Effector memory CD8-positive, alpha-beta T cell (primary cell): ENCODE measurements around the gene DIP2C.
A peak's percentile ranks its signal among the peaks of the same experiment; 100 is the strongest.
"Not testable (repeated sequence)": the region's sequence is repeated elsewhere in the genome, so short reads cannot be mapped to it uniquely, and the experiment has no call there.

Source experiments
- ATAC-seq: fragments of 150-1000 bp; cut with Tn5 transposase; replicated peaks from 2 replicates; pipeline ENCODE4 v1.10.0; 2021; ENCODE audit warnings: mild to moderate bottlenecking, moderate library complexity
- DNase-seq, 3 experiments: peaks; one replicate each; pipeline ENCODE4 v3.0.0; 2021
- H3K27ac Mint-ChIP-seq, 2 donors: one replicate each; pipeline ENCODE4 v1.8.0; 2022; ENCODE audit warnings: mild to moderate bottlenecking in 2 of 2, mixed read lengths in 2 of 2, moderate library complexity in 2 of 2
- H3K27me3 Mint-ChIP-seq, 2 donors: one replicate each; pipeline ENCODE4 v1.8.0; 2022; ENCODE audit warnings: mixed read lengths in 2 of 2
- H3K36me3 Mint-ChIP-seq: one replicate; pipeline ENCODE4 v1.8.0; 2022; ENCODE audit warnings: mild to moderate bottlenecking, moderate library complexity, mixed read lengths; ENCODE audit not compliant: insufficient read depth
- H3K4me1 Mint-ChIP-seq, 2 donors: one replicate each; pipeline ENCODE4 v1.8.0; 2022; ENCODE audit warnings: low read depth in 2 of 2, mixed read lengths in 2 of 2
- H3K4me3 Mint-ChIP-seq, 2 donors: one replicate each; pipeline ENCODE4 v1.8.0; 2022; ENCODE audit warnings: mild to moderate bottlenecking in 2 of 2, mixed read lengths in 2 of 2, moderate library complexity in 2 of 2
- H3K9me3 Mint-ChIP-seq, 2 donors: one replicate each; pipeline ENCODE4 v1.8.0; 2022; ENCODE audit warnings: mixed read lengths in 2 of 2

Gene DIP2C

GRCh38 chr10:689121-689451 is 382 bp downstream of the DIP2C start:
- no peak overlapping the region for H3K4me3 Mint-ChIP-seq
- H3K27me3 Mint-ChIP-seq: peaks cover 53 to 69% of the 10 kb centered on the region in 2 donors
- ATAC-seq (no peak), DNase-seq (no peak)
- no peaks in the 10 kb centered on the region for H3K36me3 Mint-ChIP-seq
- no peak overlapping the region for H3K27ac Mint-ChIP-seq
- H3K4me1 Mint-ChIP-seq: peaks cover 0 to 5% of the 10 kb centered on the region in 2 donors
- H3K9me3 Mint-ChIP-seq: no peaks in the 10 kb centered on the region

- no peaks in the 10 kb centered on the region for H3K9me3 Mint-ChIP-seq
- H3K4me1 Mint-ChIP-seq: peaks cover 0 to 5% of the 10 kb centered on the region in 2 donors
- H3K27me3 Mint-ChIP-seq: peaks cover 49 to 67% of the 10 kb centered on the region in 2 donors
- no peak for DNase-seq
- no peak overlapping the region for H3K27ac Mint-ChIP-seq
- H3K4me3 Mint-ChIP-seq: peak overlapping the region; percentile 2 to 45
- H3K36me3 Mint-ChIP-seq: no peaks in the 10 kb centered on the region
- ATAC-seq: no peak
Observed at GRCh38 chr10:688312-689120, 952 bp downstream of the DIP2C start.

- H3K27ac Mint-ChIP-seq: no peak overlapping the region
Observed at GRCh38 chr10:687583-688311, 1.7 kb downstream of the DIP2C start.

GRCh38 chr10:686155-686931 is 3.1 kb downstream of the DIP2C start:
- Mint-ChIP-seq H3K27ac (no peak overlapping the region), H3K4me1 (peaks cover 0 to 5% of the 10 kb centered on the region in 2 donors), H3K9me3 (no peaks in the 10 kb centered on the region), H3K36me3 (no peaks in the 10 kb centered on the region), H3K4me3 (no peak overlapping the region), H3K27me3 (peaks cover 42 to 56% of the 10 kb centered on the region in 2 donors)
- ATAC-seq: no peak
- DNase-seq: no peak

More at GRCh38 chr10:687583-688311, 1.7 kb downstream of the DIP2C start:
- Mint-ChIP-seq H3K36me3 (no peaks in the 10 kb centered on the region), H3K4me1 (peaks cover 0 to 5% of the 10 kb centered on the region in 2 donors), H3K27me3 (peaks cover 51 to 67% of the 10 kb centered on the region in 2 donors), H3K9me3 (no peaks in the 10 kb centered on the region), H3K4me3 (peak overlapping the region in 1 of 2 donors; percentile 2)
- no peak for ATAC-seq
- no peak for DNase-seq

DNA sequence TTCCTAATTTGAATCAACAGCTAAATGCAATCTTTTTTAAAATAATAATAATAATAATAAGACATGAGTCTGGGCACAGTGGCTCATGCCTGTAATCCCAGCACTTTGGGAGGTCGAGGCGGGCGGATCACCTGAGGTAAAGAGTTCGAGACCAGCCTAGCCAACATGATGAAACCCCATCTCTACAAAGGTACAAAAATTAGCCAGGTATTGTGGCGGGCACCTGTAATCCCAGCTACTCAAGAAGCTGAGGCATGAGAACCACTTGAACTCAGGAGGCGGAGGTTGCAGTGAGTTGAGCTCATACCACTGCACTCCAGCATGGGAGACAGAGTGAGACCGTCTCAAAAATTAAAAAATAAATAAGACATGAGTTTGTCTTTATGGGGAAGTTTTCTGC is 3.9 kb downstream of the DIP2C start:
- H3K27me3 Mint-ChIP-seq: peaks cover 35 to 49% of the 10 kb centered on the region in 2 donors
- no peaks in the 10 kb centered on the region for H3K9me3 Mint-ChIP-seq
- H3K4me3 Mint-ChIP-seq: no peak overlapping the region
- H3K4me1 Mint-ChIP-seq: peaks cover 0 to 5% of the 10 kb centered on the region in 2 donors
- DNase-seq (no peak), ATAC-seq (no peak)
- no peaks in the 10 kb centered on the region for H3K36me3 Mint-ChIP-seq
- H3K27ac Mint-ChIP-seq: no peak overlapping the region

- ATAC-seq (no peak), DNase-seq (no peak)
- peaks cover 0 to 2% of the 10 kb centered on the region in 2 donors for H3K4me1 Mint-ChIP-seq
- no peaks in the 10 kb centered on the region for H3K9me3 Mint-ChIP-seq
- no peaks in the 10 kb centered on the region for H3K36me3 Mint-ChIP-seq
- peaks cover 27 to 51% of the 10 kb centered on the region in 2 donors for H3K27me3 Mint-ChIP-seq
- no peak overlapping the region for H3K4me3 Mint-ChIP-seq
- H3K27ac Mint-ChIP-seq: no peak overlapping the region
Observed at GRCh38 chr10:683448-684071, 5.9 kb downstream of the DIP2C start.

- H3K36me3 Mint-ChIP-seq: no peaks in the 10 kb centered on the region
- DNase-seq (no peak), ATAC-seq (no peak)
- no peak overlapping the region for H3K27ac Mint-ChIP-seq
- peaks cover 22 to 45% of the 10 kb centered on the region in 2 donors for H3K27me3 Mint-ChIP-seq
- H3K4me3 Mint-ChIP-seq: no peak overlapping the region
- H3K4me1 Mint-ChIP-seq: no peaks in the 10 kb centered on the region
- no peaks in the 10 kb centered on the region for H3K9me3 Mint-ChIP-seq
Observed at GRCh38 chr10:682931-683447, 6.5 kb downstream of the DIP2C start.

DNA sequence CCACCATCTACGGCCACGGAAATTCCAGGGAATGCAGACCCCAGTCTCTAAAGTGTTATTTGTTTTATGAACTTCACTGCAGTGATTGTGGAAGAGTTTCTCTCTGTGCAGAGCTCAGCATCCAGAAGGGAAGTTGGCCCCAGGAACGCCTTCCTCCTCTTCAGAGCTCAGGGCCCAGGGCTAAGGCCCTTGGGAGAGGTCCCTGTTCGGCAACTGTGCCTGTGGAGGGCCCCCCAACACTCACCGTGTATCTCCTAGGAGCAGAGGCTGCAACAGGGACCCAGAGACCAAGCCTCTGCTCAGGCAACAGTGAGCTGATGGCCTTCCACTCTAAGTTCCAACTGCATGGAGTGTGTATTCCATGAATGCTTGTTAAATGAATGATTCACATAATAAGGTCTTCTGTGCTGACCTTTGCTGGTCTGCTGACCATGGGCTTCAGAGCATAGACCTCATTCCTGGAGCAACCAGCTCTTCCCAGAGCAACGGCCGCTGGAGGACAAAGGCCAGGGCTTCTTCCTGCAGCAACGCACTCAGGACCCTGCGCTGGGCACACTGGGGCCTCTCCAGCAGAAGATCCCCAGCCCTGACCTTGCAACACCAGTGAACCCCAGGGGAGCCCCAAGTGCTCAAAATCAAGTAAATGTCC is 7.7 kb downstream of the DIP2C start:
- Mint-ChIP-seq H3K27ac (no peak overlapping the region), H3K36me3 (no peaks in the 10 kb centered on the region), H3K4me1 (no peaks in the 10 kb centered on the region), H3K4me3 (no peak overlapping the region), H3K27me3 (peaks cover 11 to 33% of the 10 kb centered on the region in 2 donors), H3K9me3 (no peaks in the 10 kb centered on the region)
- ATAC-seq: no peak
- no peak for DNase-seq

GRCh38 chr10:680745-681144 is 8.7 kb downstream of the DIP2C start:
- peaks cover 11 to 25% of the 10 kb centered on the region in 2 donors for H3K27me3 Mint-ChIP-seq
- no peaks in the 10 kb centered on the region for H3K9me3 Mint-ChIP-seq
- H3K27ac Mint-ChIP-seq: no peak overlapping the region
- no peaks in the 10 kb centered on the region for H3K36me3 Mint-ChIP-seq
- no peak overlapping the region for H3K4me3 Mint-ChIP-seq
- H3K4me1 Mint-ChIP-seq: no peaks in the 10 kb centered on the region
- DNase-seq (no peak), ATAC-seq (no peak)

- Mint-ChIP-seq H3K4me1 (no peaks in the 10 kb centered on the region), H3K27me3 (peaks cover 11 to 25% of the 10 kb centered on the region in 2 donors), H3K4me3 (no peak overlapping the region), H3K27ac (no peak overlapping the region), H3K36me3 (no peaks in the 10 kb centered on the region), H3K9me3 (no peaks in the 10 kb centered on the region)
- no peak for ATAC-seq
- DNase-seq: no peak
Observed at GRCh38 chr10:680146-680545, 9.3 kb downstream of the DIP2C start.

GRCh38 chr10:679556-679955 is 9.9 kb downstream of the DIP2C start:
- no peak for ATAC-seq
- Mint-ChIP-seq H3K27ac (no peak overlapping the region), H3K4me3 (no peak overlapping the region), H3K27me3 (peaks cover 11 to 25% of the 10 kb centered on the region in 2 donors), H3K36me3 (no peaks in the 10 kb centered on the region), H3K4me1 (no peaks in the 10 kb centered on the region), H3K9me3 (no peaks in the 10 kb centered on the region)
- no peak for DNase-seq

- not testable (repeated sequence) for H3K4me3 Mint-ChIP-seq, H3K36me3 Mint-ChIP-seq, ATAC-seq, H3K9me3 Mint-ChIP-seq, DNase-seq, H3K4me1 Mint-ChIP-seq, H3K27ac Mint-ChIP-seq
- peaks cover 11 to 22% of the 10 kb centered on the region in 2 donors for H3K27me3 Mint-ChIP-seq
Observed at GRCh38 chr10:678662-679005, 10.8 kb downstream of the DIP2C start.
